Ammon's horn (tissue), 1 donor: ENCODE results near the gene IRF7.

Experiments
- DNase-seq: peaks from one replicate; pipeline ENCODE4 v3.0.0-alpha.2; 2016; ENCODE audit warnings: low spot score

IRF7 gene

GRCh38 chr11:607971-608659 is 7.6 kb downstream of the IRF7 start:
- no peak for DNase-seq

DNA sequence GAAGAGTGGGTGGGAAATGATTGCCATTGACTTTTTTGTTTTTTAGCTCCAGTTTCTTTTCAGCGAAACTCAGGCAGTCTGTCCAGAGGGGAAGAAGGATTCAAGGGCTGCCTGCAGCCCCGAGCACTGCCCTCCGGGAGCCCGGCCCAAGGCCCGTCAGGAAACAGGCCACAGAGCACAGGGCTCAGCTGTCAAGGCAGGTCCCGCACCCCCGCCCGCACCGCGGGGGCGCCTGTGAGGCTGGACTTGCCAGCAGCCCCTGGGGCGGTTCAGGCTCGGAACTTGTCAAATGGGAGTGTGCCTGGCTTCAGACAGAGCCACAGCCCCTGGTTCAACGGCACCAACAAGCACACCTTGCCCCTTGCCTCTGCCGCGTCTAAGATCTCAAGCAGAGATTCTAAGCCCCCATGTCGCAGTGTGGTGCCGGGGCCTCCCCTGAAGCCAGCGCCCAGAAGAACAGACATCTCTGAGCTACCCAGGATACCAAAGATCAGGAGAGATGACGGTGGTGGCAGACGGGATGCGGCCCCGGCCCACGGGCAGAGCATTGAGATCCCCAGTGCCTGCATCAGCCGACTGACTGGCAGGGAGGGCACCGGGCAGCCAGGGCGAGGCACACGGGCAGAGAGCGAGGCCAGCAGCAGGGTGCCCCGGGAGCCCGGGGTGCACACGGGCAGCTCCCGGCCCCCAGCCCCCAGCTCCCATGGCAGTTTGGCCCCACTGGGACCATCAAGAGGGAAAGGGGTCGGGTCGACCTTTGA is 8.6 kb downstream of the IRF7 start:
- DNase-seq, result no peak

DNA sequence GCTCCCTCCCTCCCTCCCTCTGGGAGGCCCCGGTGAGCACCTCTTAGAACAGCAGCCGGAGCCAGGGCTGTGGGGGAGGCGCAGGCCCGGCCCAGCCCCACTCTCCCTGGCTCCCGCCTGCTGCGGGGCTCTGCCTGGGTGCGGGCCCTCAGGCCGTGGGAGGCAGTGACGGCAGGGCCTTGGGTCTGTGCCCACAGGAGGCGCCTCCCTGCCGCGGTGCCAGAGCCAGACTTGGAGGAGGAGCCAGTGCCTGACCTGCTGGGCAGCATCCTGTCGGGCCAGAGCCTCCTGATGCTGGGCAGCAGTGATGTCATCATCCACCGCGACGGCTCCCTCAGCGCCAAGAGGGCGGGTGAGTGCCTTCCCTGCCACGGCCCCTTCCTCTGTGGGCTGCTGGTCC is 9.5 kb downstream of the IRF7 start:
- no peak for DNase-seq

DNA sequence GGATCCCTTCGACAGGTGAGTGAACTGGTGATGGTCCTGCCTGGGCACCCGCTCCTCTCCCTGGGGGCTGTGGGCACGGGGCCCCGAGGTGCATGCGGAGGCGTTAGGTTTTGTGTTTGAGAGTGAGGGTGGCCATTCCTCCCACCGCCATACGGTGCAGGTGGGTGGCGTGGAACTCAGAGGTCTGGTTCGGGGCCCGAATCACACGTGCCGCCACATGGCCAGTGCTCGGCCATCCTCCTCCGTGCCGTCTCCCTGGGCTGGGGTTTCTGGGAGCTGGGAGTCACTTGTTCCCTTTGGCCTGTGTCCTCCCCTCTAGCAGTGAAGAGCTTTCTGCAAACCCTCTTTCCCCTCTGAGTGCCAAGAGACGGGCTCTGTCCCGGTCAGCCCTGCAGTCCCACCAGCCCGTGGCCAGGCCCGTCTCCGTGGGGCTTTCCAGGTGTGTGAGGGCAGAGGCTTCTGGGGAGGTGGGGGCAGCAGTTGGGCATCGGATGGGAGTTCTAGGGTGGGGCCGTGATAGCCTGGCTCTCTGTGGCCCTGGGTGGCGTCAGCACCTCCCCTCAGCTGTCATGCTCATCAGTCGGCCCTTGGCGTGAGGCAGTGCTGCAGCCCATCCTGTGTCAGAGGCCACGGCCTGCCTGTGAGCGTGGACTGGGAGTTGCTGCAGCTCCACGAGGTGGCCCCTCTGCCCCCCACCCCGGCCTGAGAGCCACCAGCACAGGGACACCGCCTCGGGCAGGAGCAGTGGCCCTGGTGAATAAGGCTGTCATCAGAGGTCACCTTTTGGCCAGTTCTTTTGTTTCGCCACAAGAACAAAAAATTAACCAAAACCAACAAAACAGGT is 10.2 kb downstream of the IRF7 start:
- DNase-seq, result no peak

- no peak for DNase-seq
Observed at GRCh38 chr11:603154-603553, 12.6 kb downstream of the IRF7 start.

DNA sequence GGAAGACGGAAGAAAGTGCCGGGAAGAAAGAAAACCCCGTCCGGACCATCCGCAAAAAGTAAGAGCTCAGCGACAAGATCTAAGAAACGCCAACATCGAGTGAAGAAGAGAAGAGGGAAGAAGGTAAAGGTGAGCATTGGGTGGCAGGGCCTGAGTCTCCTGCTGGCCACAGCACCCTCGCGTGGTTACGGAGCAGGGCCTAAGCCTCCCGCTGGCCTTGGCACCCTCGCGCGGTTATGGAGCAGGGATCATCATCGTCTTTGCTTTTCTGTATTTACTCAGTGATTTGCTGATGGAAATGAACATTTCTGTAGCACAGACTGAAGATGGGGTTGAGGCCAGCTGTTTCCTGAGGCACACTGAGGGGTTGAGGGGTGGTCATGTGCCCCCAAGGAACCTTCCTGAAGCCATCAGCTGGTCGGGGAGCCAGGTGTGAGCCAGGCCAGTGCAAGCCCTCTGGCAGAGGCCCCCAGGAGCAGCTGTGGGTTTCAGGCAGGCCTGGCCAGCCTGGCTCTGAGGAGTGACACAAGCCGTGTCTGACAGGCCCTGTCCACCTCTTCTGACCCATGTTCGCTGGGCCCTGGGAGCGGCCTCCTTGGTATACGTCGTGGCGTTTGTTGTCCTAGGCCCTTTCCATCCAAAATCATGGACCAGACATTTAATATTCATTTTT is 14.0 kb downstream of the IRF7 start:
- no peak for DNase-seq

GRCh38 chr11:598005-598680 is 17.6 kb downstream of the IRF7 start:
- no peak for DNase-seq

GRCh38 chr11:597166-597725 is 18.5 kb downstream of the IRF7 start:
- no peak for DNase-seq

- no peak for DNase-seq
Observed at GRCh38 chr11:596374-596773, 19.4 kb downstream of the IRF7 start.

DNA sequence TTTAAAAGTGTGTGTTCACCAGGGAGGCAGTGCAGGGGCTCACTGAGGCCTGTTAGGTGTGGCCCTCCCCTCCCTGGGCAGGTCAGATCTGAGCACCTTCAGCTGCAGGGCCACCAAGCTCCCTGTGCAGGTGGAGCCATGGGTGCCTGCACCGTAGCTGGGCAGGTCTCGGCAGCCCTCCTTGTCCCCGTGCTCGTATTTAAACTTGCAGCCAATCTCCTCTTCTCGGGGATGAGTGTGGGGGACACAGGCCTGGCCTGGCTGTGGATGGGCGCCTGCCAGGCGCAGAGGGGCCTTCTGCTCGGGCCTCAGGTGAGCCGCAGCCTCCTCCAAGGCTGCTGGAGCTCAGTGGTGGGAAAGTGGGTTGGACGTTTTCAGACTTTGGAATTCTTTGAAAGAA is 20.4 kb downstream of the IRF7 start:
- no peak for DNase-seq

GRCh38 chr11:593347-593746 is 22.4 kb downstream of the IRF7 start:
- DNase-seq, result no peak

GRCh38 chr11:592918-593317 is 22.8 kb downstream of the IRF7 start:
- no peak for DNase-seq

- no peak for DNase-seq
Observed at GRCh38 chr11:592501-592900, 23.2 kb downstream of the IRF7 start.

- no peak for DNase-seq
Observed at GRCh38 chr11:590997-591396, 24.8 kb downstream of the IRF7 start.

- no peak for DNase-seq
Observed at GRCh38 chr11:589798-590197, 26.0 kb downstream of the IRF7 start.

DNA sequence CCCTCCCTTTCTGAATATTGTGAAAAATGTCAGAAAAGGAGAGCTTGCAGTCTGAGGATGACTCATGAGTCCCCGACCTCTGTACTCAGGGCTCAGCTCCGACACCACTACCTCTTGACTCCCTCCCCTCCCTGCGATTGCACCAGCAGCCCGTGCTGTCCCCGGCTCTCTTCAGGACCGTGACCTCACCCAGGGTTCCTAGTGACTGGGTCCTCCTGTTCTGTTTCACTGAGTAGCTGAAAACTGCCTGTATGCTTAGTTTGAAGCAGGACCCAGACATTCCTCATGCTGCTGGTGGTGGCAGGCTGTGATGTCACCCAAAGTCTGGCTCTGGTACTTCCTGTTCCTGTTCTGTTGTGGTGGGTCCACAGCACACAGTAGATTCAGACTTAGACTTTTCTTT is 27.8 kb downstream of the IRF7 start:
- DNase-seq, result no peak

- DNase-seq, result no peak
Observed at GRCh38 chr11:587546-587945, 28.2 kb downstream of the IRF7 start.

DNA sequence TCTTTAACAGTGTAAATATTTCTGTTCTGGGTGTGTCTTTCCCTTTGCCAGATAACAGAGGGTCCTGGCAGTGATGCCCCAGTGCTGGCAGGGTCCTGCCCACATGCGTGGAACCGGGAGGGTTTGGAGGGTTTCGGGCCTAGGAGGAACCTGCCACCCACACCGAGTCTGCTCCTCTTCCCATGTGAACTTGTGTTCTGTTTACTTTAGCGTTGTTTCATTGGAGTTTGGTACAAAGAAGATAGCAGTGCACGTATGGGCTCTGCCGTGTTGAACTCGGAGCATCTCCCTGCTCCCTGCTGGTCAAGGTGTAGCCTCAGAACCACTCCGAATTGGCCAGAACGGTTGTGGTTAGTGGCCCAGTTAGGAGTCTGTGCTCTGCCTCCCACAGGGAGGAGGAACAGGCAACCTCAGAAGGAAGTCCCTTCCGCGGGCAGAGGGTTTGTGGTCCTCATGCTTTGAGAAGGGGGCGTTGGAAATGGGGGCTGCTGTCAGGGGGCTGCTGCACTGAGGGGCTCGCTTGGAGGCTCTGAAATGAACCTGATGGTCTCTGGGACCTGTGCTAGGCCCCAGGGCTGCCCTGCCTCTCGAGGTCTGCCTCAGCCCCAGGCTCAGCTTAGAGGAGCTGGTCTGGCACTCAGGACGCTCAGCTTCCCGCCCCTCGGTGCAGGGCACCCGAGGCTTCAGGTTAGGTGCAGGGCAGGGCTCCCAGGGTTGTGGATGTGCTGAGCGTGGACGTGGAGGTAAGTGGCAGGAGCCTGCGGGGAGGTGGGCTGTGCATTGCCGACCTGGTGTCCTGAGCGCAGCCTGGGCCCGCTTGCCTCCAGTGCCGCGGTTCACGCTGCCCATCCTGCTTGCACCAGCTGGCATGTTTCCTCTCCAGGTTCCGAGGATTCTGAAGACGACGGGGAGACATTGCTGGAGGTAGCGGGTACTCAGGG is 29.1 kb downstream of the IRF7 start:
- DNase-seq, result no peak

DNA sequence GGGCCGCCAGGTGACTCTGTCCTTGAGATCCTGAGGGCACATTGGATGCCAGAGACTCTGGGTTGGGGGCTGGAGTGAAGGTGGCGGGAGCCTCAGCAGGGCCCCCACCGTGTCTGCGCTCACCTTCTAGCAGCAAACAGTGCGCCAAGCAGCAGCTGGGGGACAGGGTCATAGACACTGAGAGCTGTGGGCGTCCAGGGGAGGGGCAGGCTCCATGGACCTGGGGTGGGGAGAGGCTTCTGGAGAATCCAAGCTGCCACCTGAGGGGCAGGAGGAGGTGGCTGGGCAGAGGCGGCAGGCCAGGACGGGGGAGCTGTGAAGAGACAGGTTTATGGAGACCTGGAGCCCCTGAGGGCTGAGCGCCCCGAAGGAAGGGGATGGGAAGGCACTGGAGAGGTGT is 31.5 kb downstream of the IRF7 start:
- DNase-seq, result no peak

GRCh38 chr11:581752-582151 is 34.0 kb downstream of the IRF7 start:
- peak; percentile 52 for DNase-seq
